Suppressor macrophage treated with lipopolysaccharide for 4 hours (primary cell): ENCODE data around the gene ZNF106.

Experiments used
- DNase-seq: peaks from one replicate; pipeline ENCODE4 v3.0.0-alpha.2; 2020

ZNF106 gene

DNA sequence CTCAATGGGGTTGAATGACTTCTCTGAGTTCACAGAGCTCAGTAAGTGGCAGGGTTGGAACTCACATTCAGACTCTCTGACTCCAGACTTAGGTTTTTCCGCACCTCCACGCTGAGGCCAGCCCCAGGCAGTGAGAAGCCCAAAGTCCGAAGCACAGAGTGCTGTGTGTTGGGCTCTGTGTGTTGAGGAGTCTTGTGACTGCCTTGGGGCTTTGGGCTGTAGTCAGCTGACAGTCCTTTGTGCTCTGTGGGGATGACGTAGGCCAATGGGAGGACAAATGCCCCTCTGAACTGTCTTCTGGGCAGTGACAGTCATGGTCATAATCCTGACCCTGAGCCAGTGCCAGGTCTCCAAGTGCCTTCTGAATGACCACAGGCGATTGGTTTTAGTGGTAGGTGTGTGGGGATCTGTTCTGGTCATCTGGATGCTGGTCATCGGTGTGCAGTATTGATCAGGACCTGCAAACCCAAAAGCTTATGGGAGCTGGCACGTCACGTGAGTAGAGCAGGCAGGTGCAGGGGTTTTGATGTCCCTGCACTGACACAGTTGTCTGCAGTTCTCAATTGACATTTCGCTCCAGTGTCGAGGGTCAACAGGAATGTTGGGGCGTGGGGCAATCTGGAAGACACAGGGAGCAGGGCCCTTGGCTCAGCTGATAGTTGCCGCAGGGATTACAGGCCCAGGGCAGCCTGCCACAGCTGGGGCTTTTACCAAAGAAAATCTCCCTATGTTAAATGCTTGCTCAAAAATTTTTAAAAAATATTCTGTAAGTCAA lies 86.3 kb downstream of the ZNF106 start:
- no peak for DNase-seq

DNA sequence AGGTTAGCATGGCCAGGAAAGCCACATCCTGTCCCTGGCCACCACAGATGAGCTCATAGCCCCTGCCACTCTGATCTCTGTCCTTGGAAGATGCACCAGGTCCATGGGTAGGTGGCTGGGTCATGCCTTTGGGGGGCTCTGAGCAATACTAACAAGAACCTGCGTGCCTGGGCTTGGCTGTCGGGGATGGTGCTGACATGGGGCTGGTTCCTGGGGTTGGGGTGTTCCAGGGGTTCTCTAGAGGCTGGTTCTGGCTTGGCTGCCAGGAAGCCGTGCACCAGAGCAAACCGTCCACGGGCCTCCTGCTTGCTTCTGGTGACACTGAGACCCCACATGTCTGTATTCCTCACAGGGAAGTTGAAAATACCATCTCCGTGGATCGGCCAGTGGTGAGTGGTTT lies 87.6 kb downstream of the ZNF106 start:
- no peak for DNase-seq

- peak; percentile 61 for DNase-seq
Observed at GRCh38 chr15:42402455-42403205, 88.3 kb downstream of the ZNF106 start.

- no peak for DNase-seq
Observed at GRCh38 chr15:42401544-42402454, 89.1 kb downstream of the ZNF106 start.

DNA sequence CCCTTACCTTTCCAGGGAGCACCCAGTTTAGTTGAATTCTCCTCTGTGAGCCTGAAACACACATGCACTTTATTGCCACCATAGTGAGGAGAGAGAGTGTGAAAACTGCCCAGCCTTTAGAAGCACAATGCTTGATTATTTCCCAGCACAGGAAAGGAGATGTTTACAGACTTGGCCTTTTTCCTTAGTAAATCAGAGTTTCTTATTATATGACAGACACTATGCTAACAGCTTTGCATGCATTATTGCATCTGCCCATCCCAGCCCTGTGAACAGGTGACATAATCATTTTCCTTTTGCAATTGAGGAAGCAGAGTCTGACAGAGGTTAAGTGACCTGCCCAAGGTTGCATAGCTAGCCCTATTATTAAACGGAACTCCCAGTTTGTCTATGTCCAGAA lies 95.1 kb downstream of the ZNF106 start:
- no peak for DNase-seq

- DNase-seq = no peak
Observed at GRCh38 chr15:42394106-42394505, 96.8 kb downstream of the ZNF106 start.

- no peak for DNase-seq
Observed at GRCh38 chr15:42392309-42393024, 98.5 kb downstream of the ZNF106 start.

DNA sequence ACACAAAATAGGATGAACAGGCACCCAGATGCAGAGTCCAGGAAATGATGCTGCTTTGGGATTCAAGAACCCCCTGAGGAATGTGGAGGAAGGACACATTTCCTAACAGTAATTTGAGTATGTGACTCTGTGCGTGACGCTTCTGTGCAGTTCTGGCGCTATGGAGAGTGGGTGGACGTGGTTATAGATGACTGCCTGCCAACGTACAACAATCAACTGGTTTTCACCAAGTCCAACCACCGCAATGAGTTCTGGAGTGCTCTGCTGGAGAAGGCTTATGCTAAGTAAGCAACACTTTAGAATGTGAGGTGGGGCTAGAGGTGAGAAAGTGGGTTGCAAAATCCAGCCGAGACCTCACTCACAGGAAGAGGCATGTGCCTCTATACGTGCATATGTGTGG lies 103.3 kb downstream of the ZNF106 start:
- DNase-seq = no peak

- no peak for DNase-seq
Observed at GRCh38 chr15:42385980-42386700, 104.8 kb downstream of the ZNF106 start.

GRCh38 chr15:42385206-42385979 lies 105.5 kb downstream of the ZNF106 start:
- peak; percentile 34 for DNase-seq

DNA sequence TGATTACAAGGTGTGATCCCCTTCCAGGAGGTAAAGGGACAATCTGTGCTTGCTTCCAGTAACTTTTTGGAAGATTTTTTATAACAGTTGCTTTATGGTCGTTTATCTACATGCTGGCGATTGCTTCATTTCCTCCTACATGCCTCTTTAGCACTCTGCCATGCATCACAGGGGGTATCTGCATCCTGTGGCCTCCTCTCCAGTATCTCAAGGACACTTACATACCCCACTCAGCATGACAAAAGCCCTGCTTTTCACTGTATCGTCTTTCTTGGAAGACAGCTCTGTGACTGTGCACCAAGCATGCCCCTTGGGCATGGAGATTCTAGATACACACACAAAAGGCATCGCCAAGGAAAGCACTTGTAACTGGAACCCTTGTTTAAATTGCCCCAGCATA lies 106.3 kb downstream of the ZNF106 start:
- DNase-seq = no peak

GRCh38 chr15:42378011-42378410 lies 112.9 kb downstream of the ZNF106 start:
- DNase-seq = no peak

DNA sequence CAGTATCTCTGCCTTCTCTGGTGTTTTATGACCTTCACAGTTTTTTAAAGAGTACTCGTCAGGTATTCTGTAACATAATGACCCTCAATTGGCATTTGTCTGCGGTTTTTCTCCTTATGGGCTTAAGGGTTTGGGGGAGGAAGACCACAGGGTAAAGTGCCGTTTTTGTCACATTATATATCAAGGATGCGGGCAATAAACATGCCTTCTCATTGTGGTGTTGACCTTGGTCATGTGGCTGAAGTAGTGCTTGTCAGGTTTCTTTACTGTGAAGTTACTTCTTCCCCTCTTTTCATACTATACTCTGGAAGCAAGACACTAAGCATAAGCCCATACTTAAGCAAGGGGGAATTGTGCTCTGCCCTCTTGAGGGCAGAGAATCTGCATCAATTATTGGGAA lies 115.0 kb downstream of the ZNF106 start:
- no peak for DNase-seq

- DNase-seq = no peak
Observed at GRCh38 chr15:42375252-42375651, 115.7 kb downstream of the ZNF106 start.

GRCh38 chr15:42374810-42375209 lies 116.1 kb downstream of the ZNF106 start:
- DNase-seq = no peak

- DNase-seq = no peak
Observed at GRCh38 chr15:42373936-42374335, 117.0 kb downstream of the ZNF106 start.

GRCh38 chr15:42373274-42373673 lies 117.7 kb downstream of the ZNF106 start:
- DNase-seq = no peak

GRCh38 chr15:42371096-42371495 lies 119.8 kb downstream of the ZNF106 start:
- DNase-seq = peak; percentile 14

GRCh38 chr15:42368096-42368495 lies 122.8 kb downstream of the ZNF106 start:
- DNase-seq = no peak

GRCh38 chr15:42367041-42367440 lies 123.9 kb downstream of the ZNF106 start:
- DNase-seq = peak; percentile 83

- DNase-seq = peak; percentile 40
Observed at GRCh38 chr15:42365921-42366550, 124.9 kb downstream of the ZNF106 start.
